ENCODE data around the gene PTX4. TPM values are rescaled to one million over a fixed set of nuclear protein-coding genes. Genes with fewer than 3 reads are reported as not detected.

The PTX4 gene
- total RNA-seq, 4 donors from 2014 or later = not detected

- intact Hi-C loops (cut with DNase I; ENCODE audit: low total_unique reads) = no loop called here
- DNase-seq (ENCODE audit: low spot score in 2 of 2) = no peak
- WGBS, 2 donors = 89 to 91% methylated on average over 30 to 35 of the region's 41 CpGs
- TF ChIP-seq CTCF (IDR thresholded peaks at IDR 0.05) = no peak
- no peak for TF ChIP-seq POLR2A (IDR thresholded peaks at IDR 0.05)
- no peak overlapping the region for H3K4me3 ChIP-seq (ENCODE audit: low read depth, poor library complexity, severe bottlenecking)
Observed at GRCh38 chr16:1446296-1447080, 42.3 kb downstream of the PTX4 start.

- TF ChIP-seq CTCF (IDR thresholded peaks at IDR 0.05) (no peak), POLR2A (IDR thresholded peaks at IDR 0.05) (no peak)
- no peak for DNase-seq (ENCODE audit: low spot score in 2 of 2)
- intact Hi-C loops (cut with DNase I; ENCODE audit: low total_unique reads) = no loop called here
- 88 to 91% methylated on average over 12 to 20 of the region's 25 CpGs for WGBS, 2 donors
- no peak overlapping the region for H3K4me3 ChIP-seq (ENCODE audit: low read depth, poor library complexity, severe bottlenecking)
Observed at GRCh38 chr16:1445518-1446203, 43.1 kb downstream of the PTX4 start.

GRCh38 chr16:1444730-1445517 is 43.8 kb downstream of the PTX4 start:
- WGBS, 2 donors = 84 to 89% methylated on average over 43 to 47 of the region's 48 CpGs
- TF ChIP-seq POLR2A (IDR thresholded peaks at IDR 0.05) (no peak), CTCF (IDR thresholded peaks at IDR 0.05) (no peak)
- no peak for DNase-seq (ENCODE audit: low spot score in 2 of 2)
- intact Hi-C loops (cut with DNase I; ENCODE audit: low total_unique reads) = no loop called here
- no peak overlapping the region for H3K4me3 ChIP-seq (ENCODE audit: low read depth, poor library complexity, severe bottlenecking)

- TF ChIP-seq POLR2A (IDR thresholded peaks at IDR 0.05) (no peak), CTCF (IDR thresholded peaks at IDR 0.05) (no peak)
- WGBS, 2 donors = 76 to 78% methylated on average over 25 to 27 of the region's 27 CpGs
- H3K4me3 ChIP-seq (ENCODE audit: low read depth, poor library complexity, severe bottlenecking) = no peak within 1 kb of the TSS
- intact Hi-C loops (cut with DNase I; ENCODE audit: low total_unique reads) = no loop called here
- no peak for DNase-seq (ENCODE audit: low spot score in 2 of 2)
Observed at GRCh38 chr16:1443980-1444729, 44.6 kb downstream of the PTX4 start, which contains the start of gene CCDC154. Gene CCDC154 (minus strand): TSS chr16:1444556. CDS start chr16:1444322, 234 bp downstream.

GRCh38 chr16:1443403-1443973 is 45.3 kb downstream of the PTX4 start:
- intact Hi-C loops (cut with DNase I; ENCODE audit: low total_unique reads) = no loop called here
- no peak for DNase-seq (ENCODE audit: low spot score in 2 of 2)
- TF ChIP-seq CTCF (IDR thresholded peaks at IDR 0.05) = no peak
- WGBS, 2 donors = 82 to 87% methylated on average over 12 to 29 of the region's 38 CpGs
- H3K4me3 ChIP-seq (ENCODE audit: low read depth, poor library complexity, severe bottlenecking) = no peak overlapping the region

Measured in lower leg skin (tissue), 4 donors.